ENCODE results near the gene DGKZ. TPM values are rescaled to one million over a fixed set of nuclear protein-coding genes. Genes with fewer than 3 reads are reported as not detected.

Gene DGKZ
- total RNA-seq, 4 donors from 2014 or later = 41.2 to 105 (median 49.6) TPM

GRCh38 chr11:46335271-46335670, 12.0 kb upstream of the DGKZ start:
- no peak for TF ChIP-seq EP300 (IDR thresholded peaks at IDR 0.05)
- TF ChIP-seq CTCF (IDR thresholded peaks at IDR 0.05) = no peak
- no peak for TF ChIP-seq POLR2A (IDR thresholded peaks at IDR 0.05)
- H3K4me1 ChIP-seq = peaks cover 0 to 37% (median 10%) of the 10 kb centered on the region in 4 donors

GRCh38 chr11:46335890-46336562, 11.2 kb upstream of the DGKZ start:
- 79 to 87% methylated on average over 11 of the region's 11 CpGs for WGBS, 2 donors
- no peak overlapping the region for H3K27ac ChIP-seq
- H3K36me3 ChIP-seq = no peaks in the 10 kb centered on the region
- H3K27me3 ChIP-seq = peaks cover 0 to 52% of the 10 kb centered on the region in 2 donors
- H3K4me3 ChIP-seq = no peak overlapping the region
- no peak for DNase-seq (ENCODE audit: low spot score in 2 of 2)
- TF ChIP-seq CTCF (IDR thresholded peaks at IDR 0.05) (no peak), POLR2A (IDR thresholded peaks at IDR 0.05) (no peak), EP300 (IDR thresholded peaks at IDR 0.05) (no peak)
- peaks cover 0 to 29% (median 10%) of the 10 kb centered on the region in 4 donors for H3K4me1 ChIP-seq
- H3K9me3 ChIP-seq = no peaks in the 10 kb centered on the region

More at GRCh38 chr11:46335271-46335670, 12.0 kb upstream of the DGKZ start:
- no peak for DNase-seq (ENCODE audit: low spot score in 2 of 2)
- Histone ChIP-seq H3K4me3 (no peak overlapping the region), H3K9me3 (no peaks in the 10 kb centered on the region), H3K36me3 (no peaks in the 10 kb centered on the region), H3K27ac (no peak overlapping the region), H3K27me3 (peaks cover 0 to 57% of the 10 kb centered on the region in 2 donors)
- 92 to 94% methylated on average over 6 of the region's 6 CpGs for WGBS, 2 donors

GRCh38 chr11:46336563-46337180, 10.6 kb upstream of the DGKZ start:
- no peaks in the 10 kb centered on the region for H3K36me3 ChIP-seq
- no peak overlapping the region for H3K4me3 ChIP-seq
- no peak for DNase-seq (ENCODE audit: low spot score in 2 of 2)
- peaks cover 0 to 28% (median 10%) of the 10 kb centered on the region in 4 donors for H3K4me1 ChIP-seq
- 84 to 87% methylated on average over 12 of the region's 12 CpGs for WGBS, 2 donors
- peaks cover 0 to 45% of the 10 kb centered on the region in 2 donors for H3K27me3 ChIP-seq
- H3K27ac ChIP-seq = no peak overlapping the region
- no peaks in the 10 kb centered on the region for H3K9me3 ChIP-seq
- no peak for TF ChIP-seq CTCF (IDR thresholded peaks at IDR 0.05)
- no peak for TF ChIP-seq POLR2A (IDR thresholded peaks at IDR 0.05)
- no peak for TF ChIP-seq EP300 (IDR thresholded peaks at IDR 0.05)

GRCh38 chr11:46337626-46338345, 9.5 kb upstream of the DGKZ start:
- Histone ChIP-seq H3K27me3 (peaks cover 0 to 34% of the 10 kb centered on the region in 2 donors), H3K27ac (no peak overlapping the region), H3K36me3 (no peaks in the 10 kb centered on the region), H3K9me3 (no peaks in the 10 kb centered on the region), H3K4me1 (peaks cover 0 to 24% (median 5%) of the 10 kb centered on the region in 4 donors), H3K4me3 (no peak overlapping the region)
- 90 to 93% methylated on average over 13 of the region's 13 CpGs for WGBS, 2 donors
- no peak for DNase-seq (ENCODE audit: low spot score in 2 of 2)
- TF ChIP-seq EP300 (IDR thresholded peaks at IDR 0.05) = no peak
- no peak for TF ChIP-seq CTCF (IDR thresholded peaks at IDR 0.05)
- no peak for TF ChIP-seq POLR2A (IDR thresholded peaks at IDR 0.05)

- Histone ChIP-seq H3K4me3 (peak overlapping the region in 1 of 4 donors; percentile 21), H3K27ac (peak overlapping the region in 1 of 4 donors; percentile 26), H3K4me1 (peaks cover 0 to 16% (median 0%) of the 10 kb centered on the region in 4 donors), H3K9me3 (no peaks in the 10 kb centered on the region), H3K36me3 (no peaks in the 10 kb centered on the region), H3K27me3 (peaks cover 0 to 26% of the 10 kb centered on the region in 2 donors)
- TF ChIP-seq POLR2A (IDR thresholded peaks at IDR 0.05) = no peak
- TF ChIP-seq EP300 (IDR thresholded peaks at IDR 0.05) = no peak
- no peak for TF ChIP-seq CTCF (IDR thresholded peaks at IDR 0.05)
- DNase-seq (ENCODE audit: low spot score in 2 of 2) = no peak
- 28 to 38% methylated on average over 9 of the region's 9 CpGs for WGBS, 2 donors
Measured at GRCh38 chr11:46338636-46338987, 8.7 kb upstream of the DGKZ start.
